T-helper 22 cell (primary cell): ENCODE data around the gene NMRK1.

Source experiments
- DNase-seq: peaks from one replicate; pipeline ENCODE4 v3.0.0-alpha.2; 2020; ENCODE audit warnings: low read depth

Gene NMRK1

DNA sequence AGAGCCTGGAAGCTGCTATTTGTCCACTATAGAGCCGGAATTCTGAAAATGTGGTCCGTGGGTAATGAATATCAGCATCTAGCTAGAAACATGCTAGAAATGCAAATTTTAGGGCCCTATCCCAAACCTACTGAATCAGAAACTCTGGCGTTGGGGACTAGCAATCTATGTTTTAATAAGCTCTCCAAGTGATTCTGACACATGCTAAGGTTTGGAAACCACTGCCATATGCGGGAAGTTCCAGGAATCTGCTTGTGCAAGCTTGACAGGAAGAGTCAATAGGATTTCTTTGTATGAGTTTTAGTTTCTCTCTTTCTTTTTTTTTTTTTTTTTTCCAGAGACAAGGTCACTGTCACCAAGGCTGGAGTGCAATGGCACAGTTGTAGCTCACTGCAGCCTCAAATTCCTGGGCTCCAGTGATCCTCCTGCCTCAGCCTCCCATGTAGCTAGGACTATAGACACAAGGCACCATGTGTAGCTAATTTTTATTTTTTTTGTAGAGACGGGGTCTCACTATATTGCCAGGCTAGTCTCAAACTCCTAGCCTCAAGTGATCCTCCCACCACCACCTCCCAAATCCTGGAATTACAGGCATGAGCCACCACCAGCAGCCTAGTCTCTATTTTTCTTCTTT is 33.5 kb downstream of the NMRK1 start:
- DNase-seq = no peak

DNA sequence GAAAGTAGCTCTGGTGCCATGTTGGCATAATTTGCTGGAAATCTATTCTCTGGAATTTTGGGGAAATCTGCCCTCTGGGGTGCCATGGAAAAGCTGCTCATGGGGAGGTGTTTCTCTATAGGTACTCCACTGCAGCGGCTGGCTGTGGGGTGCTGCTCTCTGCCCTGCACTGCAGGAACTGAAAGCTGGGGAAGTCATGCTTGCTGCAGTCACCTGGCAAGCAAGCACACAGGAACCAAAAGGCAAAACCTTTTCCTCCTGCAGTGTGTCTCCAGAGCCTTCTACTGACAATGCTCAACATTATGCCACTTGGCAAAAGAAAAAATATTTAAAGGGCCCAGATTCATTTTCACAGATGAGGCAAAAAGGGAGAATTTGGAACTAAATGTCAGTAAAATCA is 34.1 kb downstream of the NMRK1 start:
- DNase-seq = no peak

DNA sequence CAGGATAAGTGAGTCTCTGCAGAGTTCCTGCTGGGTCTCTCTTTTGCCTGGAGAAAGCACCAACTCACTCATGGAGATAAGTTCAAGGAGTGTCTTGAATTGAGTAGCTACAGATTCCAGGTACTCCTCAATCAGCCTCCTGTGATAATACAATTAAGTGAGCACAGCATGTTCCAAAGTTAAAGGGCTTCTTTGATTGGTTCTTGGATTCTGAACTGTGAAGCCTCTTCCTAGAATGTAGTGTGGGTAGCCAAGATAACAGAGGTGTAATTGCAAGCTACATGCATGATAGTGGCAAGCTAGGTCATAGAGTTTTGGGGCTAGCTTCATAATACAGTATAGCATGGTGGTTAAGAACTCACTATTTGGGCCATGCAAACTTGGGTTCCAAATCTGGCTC is 36.7 kb downstream of the NMRK1 start:
- DNase-seq = no peak

DNA sequence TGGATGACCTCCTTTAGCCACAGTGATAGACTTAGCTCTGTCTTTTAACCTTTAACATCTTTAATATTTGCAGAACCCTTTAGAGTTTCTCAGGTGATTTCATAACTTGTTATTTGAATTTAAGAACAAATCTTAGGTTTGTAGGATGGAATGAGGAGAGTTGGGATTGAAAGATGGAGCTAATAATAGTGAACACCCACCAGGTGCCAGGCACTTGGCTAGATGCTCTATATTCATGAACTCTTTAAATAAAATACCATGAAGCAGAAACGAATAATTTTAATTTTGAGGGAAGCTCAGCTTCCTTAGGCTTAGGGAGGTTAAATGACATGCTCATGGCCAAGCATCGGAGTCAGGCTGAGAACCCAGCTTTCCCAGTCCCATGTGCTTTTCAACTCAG is 40.4 kb downstream of the NMRK1 start:
- DNase-seq = no peak

DNA sequence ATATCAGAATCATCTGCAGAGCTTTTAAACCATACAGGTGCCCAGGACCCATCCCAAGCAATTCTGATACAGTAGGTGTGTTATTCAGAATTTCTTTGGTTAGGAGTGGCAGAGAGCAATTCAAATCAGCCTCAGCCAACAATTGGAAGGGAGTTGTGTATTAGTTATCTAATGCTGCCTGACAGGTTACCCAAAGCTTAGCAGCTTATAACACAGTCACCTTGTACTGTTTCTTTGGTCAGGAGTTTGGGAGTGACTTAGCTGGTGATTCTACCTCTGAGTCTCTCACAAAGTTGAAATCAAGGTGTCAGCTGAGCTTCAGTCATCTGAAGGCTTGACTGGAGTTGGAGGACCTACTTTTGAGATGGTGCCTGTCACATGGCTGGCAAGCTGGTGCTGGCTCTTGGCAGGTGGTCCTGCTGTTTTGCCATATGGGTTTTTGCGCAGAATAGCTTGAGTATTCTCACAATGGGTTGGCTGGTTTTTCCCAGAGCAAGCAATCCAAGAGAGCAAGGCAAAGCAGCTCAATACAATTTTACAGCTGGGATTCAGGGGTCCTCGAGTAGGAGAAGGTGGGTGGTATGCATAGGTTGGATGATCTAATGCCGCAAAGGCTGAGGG is 41.1 kb downstream of the NMRK1 start:
- DNase-seq = no peak

DNA sequence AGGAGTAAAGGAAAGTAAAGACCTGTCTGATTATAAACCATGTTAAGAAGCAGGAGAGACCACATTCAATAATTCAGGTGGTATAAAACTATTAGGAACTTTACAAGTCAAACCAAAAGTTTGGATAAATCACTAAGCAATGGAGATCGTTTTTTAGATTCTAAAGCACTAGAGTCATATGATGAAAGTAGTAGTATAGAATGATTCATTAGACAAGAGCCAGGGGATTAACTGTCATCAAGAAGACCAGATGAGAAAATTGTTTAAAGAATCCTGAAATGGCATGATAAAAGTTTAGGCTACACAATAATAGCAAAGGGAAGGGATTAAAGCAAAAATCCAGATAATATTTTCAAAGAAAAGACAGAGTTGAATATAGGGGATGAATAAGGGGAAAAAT is 46.9 kb downstream of the NMRK1 start:
- DNase-seq = no peak

DNA sequence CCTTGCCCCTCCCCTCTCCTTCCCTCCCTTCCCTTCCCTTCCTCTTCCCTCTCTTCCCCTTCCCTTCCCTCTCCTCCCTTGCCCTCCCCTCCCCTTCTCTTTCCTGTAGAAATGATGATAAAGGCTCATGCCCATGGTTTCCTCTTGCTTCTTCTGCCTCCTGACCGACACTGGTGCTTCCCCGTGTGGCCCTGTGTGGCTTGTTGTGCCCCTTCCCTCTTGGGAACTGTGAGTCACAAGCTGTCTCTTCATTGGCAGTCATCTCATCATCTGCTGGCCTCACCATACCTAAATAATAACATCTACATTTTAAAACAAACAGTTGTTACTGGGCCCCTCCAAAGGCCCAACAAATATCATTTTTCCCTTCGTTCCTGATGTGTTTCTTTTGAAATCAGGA is 48.2 kb downstream of the NMRK1 start:
- DNase-seq = no peak

DNA sequence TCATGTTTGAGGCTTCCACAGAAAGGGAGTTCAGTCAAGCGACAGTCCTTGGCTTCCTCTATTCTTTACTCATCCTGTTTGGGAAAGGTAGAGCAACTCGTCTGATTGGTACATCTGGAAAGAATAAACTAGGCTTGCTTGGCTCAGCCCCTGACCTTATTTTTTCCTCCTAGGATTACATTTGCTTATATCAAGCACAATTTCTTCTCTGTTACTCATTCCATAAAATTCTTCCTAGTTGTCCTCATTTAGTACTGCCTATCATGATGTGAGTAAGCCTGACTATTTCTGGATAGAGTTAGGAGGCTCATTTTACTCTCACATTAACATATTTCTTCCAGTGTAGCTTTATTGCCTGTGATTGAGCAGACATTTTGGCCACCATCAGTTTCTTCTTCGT is 48.9 kb downstream of the NMRK1 start:
- DNase-seq = no peak

DNA sequence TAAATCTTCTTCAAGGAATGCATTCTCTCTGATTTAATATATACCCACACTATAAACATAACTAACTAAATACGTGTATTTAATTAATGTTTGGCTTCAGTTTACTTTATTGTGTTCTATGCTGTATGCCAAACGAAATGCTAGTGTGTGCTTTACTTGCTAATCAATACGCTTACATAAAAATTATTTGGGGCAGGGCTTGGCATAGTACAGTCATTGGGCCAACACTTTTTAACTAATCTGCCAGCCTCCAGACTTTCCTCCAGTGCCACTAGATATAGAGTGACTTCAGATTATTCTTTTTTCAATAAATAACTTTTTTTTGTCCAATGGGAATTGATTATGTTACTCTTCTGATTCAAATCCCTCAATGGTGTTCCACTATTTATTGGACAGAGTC is 51.2 kb downstream of the NMRK1 start:
- no peak for DNase-seq

DNA sequence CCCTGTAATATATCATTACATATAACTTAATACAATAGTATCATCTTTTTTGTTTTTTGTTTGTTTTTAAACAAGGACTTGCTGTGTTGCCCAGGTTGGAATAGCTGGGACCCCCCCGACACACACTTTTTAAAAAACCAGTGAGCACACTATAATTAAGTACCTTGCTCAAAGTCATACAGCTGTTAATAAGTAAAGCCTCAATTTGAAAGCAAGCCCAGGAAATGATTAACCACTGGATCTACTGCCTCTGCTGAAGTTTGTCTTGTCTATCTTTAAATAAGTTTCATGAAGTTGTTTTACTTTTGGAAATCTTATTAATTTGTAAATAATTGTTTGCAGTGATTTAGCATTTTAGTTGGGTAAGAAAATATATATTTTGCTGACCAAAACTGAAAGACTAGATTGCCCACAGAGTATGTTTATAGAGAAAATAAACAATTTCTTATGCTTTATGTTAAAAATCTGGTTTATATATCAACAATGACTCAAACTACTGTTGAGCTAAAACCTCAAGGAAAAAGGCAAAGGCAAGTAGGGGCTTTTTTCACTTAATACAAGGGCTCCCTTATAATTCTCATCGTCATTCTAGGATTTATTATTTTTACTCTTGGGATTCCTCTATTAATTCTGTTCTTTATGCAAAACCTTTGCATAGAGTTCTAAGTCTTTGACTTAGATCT is 54.0 kb downstream of the NMRK1 start:
- DNase-seq = no peak

DNA sequence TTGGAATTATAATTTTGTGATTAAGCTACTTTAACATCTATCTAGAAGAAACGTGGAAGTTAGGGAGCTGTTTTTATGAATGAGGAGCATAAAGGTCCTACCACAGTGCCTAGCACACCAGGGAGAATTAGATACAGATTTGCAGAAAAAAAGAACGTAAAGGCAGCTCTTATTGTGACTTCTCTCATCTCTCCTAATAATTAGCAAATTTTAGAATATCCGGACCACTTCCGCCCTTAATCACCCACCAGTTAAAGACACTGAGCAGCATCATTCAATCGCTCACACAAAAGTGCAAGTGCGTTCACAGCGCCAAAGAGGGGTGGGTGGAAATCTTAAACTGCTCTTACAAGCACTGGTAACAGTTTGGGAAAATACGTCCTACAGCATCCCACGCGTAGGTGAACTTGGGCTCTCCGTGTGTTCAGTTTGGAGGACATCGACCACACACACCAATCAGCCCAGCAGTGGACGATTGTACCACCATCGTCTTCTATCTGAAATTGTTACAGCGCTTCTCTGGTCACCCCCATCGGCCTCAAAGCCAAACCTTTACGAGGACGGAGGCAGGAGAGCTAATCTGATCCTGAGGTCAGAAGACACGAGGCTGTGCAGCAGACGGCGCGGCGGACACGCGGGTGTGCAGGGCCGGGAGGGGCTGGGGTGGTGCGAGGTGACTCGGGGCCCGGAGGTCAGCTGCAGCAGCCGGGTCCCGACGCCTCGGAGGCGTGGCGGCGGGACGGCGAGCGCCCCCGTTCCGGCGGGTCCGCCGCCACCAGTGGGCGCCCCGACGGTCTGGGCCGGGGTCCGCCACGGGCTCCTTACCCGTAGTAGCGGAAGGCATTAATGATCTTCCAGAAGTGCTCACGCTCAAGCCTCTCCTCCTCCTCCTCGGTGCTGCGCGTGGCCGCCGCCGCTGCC is 60.5 kb downstream of the NMRK1 start:
- peak; percentile 31 for DNase-seq

DNA sequence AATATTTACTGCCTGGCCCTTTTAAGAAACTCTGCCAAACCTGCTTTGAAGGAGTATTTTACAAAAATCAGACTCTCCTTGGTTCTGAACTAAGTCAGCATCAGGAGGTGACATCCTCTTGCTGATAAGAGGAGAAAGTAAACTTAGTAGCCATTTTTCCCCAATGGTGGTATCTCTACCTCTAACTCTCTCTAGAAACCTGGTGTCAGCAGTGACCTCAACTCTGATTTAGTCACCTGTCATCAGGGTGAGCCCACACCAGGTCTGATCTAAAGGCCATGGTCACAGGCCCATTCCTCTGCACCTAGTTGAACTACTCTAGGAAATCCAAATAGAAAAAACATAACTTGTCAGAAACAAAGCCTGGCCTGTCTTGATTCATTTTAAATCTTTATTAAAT is 64.1 kb downstream of the NMRK1 start:
- DNase-seq = no peak

DNA sequence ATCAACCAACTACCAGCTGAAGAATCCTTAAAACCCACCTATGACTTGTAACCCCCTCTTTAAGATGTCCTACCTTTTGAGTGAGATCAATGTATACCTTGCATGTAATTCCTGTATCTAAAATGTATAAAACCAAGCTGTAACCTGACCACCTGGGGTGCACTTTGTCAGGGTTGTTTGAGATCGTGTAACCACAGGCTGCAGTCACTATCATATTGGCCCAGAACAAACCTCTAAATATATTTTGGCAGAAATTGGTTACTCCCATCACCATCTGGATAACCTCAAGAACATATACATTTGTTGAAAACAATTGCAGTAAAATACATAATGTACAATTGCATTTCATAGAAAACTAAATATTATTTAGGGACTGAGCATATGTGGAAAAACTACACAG is 68.3 kb downstream of the NMRK1 start:
- no peak for DNase-seq

DNA sequence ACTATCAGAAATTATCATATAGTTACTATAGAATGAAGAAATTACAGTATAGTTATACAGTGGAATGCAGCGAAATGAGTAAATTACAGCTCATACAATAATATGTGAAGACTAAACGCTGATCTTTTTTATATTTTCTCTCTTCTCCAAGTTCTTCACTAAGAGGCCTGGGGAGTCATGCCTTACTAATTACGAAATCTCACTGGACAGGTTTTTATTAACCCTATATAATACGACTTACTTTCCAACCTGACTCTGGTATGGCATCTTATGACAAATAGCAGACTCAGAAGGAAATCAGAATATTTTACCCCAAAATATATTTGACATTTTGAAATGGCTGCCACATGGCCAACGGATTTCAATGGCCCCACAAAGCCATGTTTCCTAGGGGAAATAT is 68.9 kb downstream of the NMRK1 start:
- no peak for DNase-seq

DNA sequence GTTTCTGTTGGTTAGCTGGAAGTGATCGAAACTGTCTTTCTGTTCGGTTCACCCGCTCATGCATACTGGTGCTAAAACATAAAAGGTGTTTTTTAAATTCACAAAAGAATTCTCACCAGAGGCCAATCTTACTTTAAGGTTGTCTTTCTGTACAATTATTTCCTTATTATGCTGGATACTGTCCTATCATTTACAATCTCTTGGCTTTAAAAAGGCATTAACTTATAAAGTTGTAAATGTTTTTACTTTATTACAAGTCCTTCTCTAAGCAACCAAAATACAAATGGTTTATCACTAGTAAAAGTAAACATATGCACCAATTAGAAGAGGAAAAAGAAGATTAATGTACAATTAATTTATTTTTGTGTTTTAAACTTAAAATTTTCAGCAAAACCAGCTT is 70.6 kb downstream of the NMRK1 start:
- DNase-seq = no peak

DNA sequence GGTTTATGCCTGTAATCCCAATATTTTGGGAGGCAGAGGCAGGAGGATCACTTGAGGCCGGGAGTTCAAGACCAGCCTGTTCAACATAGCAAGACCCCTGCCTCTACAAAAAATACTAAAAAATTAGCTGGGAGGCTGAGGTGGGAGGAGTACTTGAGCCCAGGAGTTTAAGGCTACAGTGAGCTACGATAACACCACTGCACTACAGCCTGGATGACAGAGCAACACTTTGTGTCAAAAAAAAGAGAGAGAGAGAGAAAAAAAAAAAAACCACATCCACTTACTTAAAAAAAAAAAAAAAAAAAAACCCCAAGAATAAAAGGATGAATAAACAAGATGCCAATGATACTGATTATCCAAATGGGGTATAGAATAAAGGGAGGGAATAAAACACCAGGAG is 74.2 kb downstream of the NMRK1 start:
- no peak for DNase-seq
